ENCODE results near the gene ARL8A. TPM values are rescaled to one million over a fixed set of nuclear protein-coding genes. Genes with fewer than 3 reads are reported as not detected.
"Not testable (repeated sequence)": the region's sequence is repeated elsewhere in the genome, so short reads cannot be mapped to it uniquely, and the experiment has no call there.

ARL8A gene
- total RNA-seq, 6 donors from 2014 or later, result 65.7 to 96.3 (median 88.4) TPM

DNA sequence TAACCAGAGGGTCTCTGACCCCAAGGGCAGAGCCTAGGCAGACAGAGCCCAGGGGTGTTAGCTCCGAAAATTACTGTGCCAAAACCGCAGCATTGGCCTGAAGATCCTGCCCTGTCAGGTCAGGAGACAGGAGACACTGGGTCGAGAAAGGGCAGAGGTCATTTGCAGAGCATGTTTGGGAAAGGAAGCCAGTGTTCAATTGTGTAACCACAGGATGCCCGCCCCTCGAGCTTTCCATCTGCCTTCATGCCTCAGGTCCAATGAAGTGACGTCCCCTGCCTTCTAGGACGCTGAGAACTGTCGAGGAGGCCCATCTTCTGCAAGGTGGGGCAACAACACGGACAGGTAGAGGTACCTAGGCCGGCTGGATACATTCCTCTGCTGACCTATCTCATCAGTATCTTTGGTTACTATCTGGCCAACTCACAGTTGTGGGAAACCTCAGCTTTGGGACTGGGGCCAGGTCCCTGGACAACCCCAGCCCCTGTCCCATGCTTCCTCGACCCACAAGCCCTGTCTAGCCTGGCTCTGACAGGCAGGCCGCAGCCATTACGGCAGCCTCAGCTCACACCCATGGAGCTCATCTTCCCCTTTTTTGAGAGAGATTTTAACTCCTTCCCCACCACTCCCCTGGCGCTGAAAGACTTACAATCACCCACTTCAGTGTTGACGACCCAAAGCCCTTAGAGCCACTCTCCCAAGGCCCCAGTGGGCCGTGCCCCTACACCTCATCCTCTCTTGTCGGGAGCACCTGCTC lies 1.3 kb downstream of the ARL8A start:
- Histone ChIP-seq H3K4me3 (peak overlapping the region; percentile 69 to 99 (median 96)), H3K9me3 (no peaks in the 10 kb centered on the region), H3K27me3 (no peaks in the 10 kb centered on the region), H3K36me3 (peaks cover 0 to 8% (median 5%) of the 10 kb centered on the region in 4 donors), H3K27ac (peak overlapping the region; percentile 92 to 99 (median 98)), H3K4me1 (peaks cover 19 to 42% (median 24%) of the 10 kb centered on the region in 4 donors)
- WGBS, 2 donors, result 0 to 8% methylated on average over 7 to 17 of the region's 17 CpGs
- no peak for TF ChIP-seq EP300 (IDR thresholded peaks at IDR 0.05)
- TF ChIP-seq POLR2AphosphoS5 (IDR thresholded peaks at IDR 0.05), result peak in 1 of 2 donors; percentile 60
- TF ChIP-seq, protein P1, sequence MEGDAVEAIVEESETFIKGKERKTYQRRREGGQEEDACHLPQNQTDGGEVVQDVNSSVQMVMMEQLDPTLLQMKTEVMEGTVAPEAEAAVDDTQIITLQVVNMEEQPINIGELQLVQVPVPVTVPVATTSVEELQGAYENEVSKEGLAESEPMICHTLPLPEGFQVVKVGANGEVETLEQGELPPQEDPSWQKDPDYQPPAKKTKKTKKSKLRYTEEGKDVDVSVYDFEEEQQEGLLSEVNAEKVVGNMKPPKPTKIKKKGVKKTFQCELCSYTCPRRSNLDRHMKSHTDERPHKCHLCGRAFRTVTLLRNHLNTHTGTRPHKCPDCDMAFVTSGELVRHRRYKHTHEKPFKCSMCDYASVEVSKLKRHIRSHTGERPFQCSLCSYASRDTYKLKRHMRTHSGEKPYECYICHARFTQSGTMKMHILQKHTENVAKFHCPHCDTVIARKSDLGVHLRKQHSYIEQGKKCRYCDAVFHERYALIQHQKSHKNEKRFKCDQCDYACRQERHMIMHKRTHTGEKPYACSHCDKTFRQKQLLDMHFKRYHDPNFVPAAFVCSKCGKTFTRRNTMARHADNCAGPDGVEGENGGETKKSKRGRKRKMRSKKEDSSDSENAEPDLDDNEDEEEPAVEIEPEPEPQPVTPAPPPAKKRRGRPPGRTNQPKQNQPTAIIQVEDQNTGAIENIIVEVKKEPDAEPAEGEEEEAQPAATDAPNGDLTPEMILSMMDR (IDR thresholded peaks at IDR 0.05), result no peak
- TF ChIP-seq POLR2A (IDR thresholded peaks at IDR 0.05), result peak in 1 of 4 donors; percentile 24
- ATAC-seq (ENCODE audit: low FRiP score in 2 of 2) (peak; percentile 61 to 78), DNase-seq (peak in 1 of 2 donors; percentile 67)

DNA sequence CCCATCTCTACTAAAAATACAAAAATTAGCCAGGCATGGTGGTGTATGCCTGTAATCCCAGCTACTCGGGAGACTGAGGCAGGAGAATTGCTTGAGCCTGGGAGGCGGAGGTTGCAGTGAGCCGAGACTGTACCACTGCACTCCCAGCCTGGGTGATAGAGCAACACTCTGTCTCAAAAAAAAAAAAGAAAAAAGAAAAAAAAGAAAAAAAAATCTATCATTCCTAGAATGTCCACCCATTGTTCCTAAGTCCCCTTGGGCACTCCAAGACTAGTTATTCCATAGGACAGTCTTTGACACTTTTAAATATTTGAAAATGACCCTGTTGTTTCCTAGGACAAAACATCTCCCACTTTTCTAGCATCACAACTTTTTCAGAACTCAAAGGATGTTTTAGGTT lies 3.1 kb downstream of the ARL8A start:
- peaks cover 5 to 23% (median 19%) of the 10 kb centered on the region in 4 donors for H3K36me3 ChIP-seq
- not testable (repeated sequence) for H3K4me3 ChIP-seq; H3K9me3 ChIP-seq; H3K27me3 ChIP-seq; ATAC-seq (ENCODE audit: low FRiP score in 2 of 2); DNase-seq; H3K27ac ChIP-seq
- WGBS, 2 donors, result 96 to 100% methylated on average over 3 of the region's 3 CpGs
- H3K4me1 ChIP-seq, result peaks cover 19 to 42% (median 24%) of the 10 kb centered on the region in 4 donors

DNA sequence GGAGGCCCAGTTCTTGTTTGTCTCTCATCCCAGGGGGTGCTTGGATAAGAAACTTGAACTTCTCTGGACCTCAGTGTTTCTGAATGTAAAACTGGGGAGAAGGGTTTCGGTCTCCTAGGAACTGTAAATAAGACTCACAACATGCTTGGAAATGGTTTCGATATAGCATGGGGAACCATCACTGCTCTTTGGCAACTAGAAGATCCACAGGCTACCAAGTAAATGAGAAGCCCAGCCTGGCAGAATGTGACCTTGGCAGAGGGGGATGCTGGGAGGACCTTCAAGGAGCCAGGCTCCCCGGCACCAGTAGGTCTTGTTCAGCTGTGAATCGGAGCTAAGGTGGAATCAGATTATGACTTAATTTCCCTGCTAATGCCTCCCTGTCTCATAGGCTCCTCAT lies 3.7 kb downstream of the ARL8A start:
- Histone ChIP-seq H3K27ac (no peak overlapping the region), H3K9me3 (no peaks in the 10 kb centered on the region), H3K4me3 (no peak overlapping the region), H3K4me1 (peaks cover 19 to 41% (median 24%) of the 10 kb centered on the region in 4 donors), H3K36me3 (peaks cover 5 to 30% (median 23%) of the 10 kb centered on the region in 4 donors), H3K27me3 (no peaks in the 10 kb centered on the region)
- WGBS, 2 donors, result 88 to 96% methylated on average over 4 of the region's 4 CpGs
- ATAC-seq (ENCODE audit: low FRiP score in 2 of 2) (no peak), DNase-seq (no peak)
- TF ChIP-seq POLR2A (IDR thresholded peaks at IDR 0.05), result no peak
- no peak for TF ChIP-seq EP300 (IDR thresholded peaks at IDR 0.05)
- TF ChIP-seq, protein P1 (IDR thresholded peaks at IDR 0.05), result no peak
- TF ChIP-seq POLR2AphosphoS5 (IDR thresholded peaks at IDR 0.05), result no peak

DNA sequence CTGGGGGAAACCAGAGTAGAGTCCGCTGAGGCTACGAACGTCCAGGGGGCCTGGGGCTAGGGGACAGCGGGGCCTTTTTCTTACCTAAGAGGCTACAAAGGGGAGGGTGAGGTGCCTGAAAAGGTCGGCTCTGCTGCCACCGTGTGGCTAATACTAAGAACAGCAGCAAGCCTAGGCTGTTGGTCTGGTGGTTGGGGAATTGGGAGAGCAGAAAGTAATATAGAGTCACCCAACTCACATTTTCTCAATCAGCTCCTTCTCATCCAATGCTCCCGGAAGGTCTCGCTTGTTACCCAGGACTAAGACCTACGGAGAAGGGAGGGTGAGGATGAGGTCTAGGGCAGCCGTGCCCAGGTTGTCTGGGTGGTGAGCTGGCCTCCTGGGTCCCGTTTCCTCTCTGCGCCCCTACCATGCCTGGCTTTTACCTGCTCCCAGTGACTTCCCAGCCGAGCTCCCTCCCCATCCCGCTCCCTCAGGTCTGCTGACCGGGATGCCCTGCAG lies 9.3 kb downstream of the ARL8A start:
- TF ChIP-seq POLR2AphosphoS5 (IDR thresholded peaks at IDR 0.05), result no peak
- TF ChIP-seq, protein P1 (IDR thresholded peaks at IDR 0.05), result peak; percentile 56 to 91 (median 76)
- no peak overlapping the region for H3K4me3 ChIP-seq
- DNase-seq (peak in 1 of 2 donors; percentile 63), ATAC-seq (ENCODE audit: low FRiP score in 2 of 2) (peak; percentile 67 to 82)
- H3K36me3 ChIP-seq, result peaks cover 9 to 66% (median 55%) of the 10 kb centered on the region in 4 donors
- peak overlapping the region in 3 of 4 donors; percentile 32 to 88 (median 83) for H3K27ac ChIP-seq
- peaks cover 27 to 38% (median 30%) of the 10 kb centered on the region in 4 donors for H3K4me1 ChIP-seq
- H3K27me3 ChIP-seq, result no peaks in the 10 kb centered on the region
- H3K9me3 ChIP-seq, result no peaks in the 10 kb centered on the region
- WGBS, 2 donors, result 42 to 48% methylated on average over 12 to 15 of the region's 15 CpGs

DNA sequence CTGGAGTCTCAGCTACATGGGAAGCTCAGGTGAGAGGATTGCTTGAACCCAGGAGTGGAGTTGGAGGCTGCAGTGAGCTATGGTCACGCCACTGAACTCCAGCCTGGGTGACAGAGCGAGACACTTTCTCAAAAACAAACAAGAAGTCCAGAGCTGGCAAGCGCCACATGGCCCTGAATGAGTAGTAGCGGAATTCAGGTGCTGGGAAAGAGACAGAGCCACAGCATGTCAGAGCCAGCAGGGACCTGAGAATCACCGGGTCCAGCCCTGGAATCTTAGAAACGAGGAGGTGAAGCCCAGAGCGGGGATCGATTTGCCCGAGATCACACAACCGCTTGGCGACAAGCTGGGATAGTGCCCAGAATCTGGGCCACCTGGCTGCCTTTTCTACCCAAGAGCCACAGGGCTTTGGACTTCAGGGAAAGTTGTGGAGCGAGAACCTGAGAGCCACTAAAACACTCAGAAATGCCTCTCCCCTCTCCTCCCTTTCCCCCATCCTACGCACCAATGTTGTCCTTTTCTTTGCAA lies 9.8 kb downstream of the ARL8A start:
- Histone ChIP-seq H3K27me3 (no peaks in the 10 kb centered on the region), H3K4me3 (no peak overlapping the region), H3K36me3 (peaks cover 9 to 66% (median 55%) of the 10 kb centered on the region in 4 donors), H3K27ac (peak overlapping the region; percentile 32 to 88 (median 86)), H3K9me3 (no peaks in the 10 kb centered on the region), H3K4me1 (peaks cover 27 to 37% (median 30%) of the 10 kb centered on the region in 4 donors)
- 75 to 90% methylated on average over 11 to 13 of the region's 13 CpGs for WGBS, 2 donors
- TF ChIP-seq, protein P1 (IDR thresholded peaks at IDR 0.05), result no peak
- no peak for TF ChIP-seq POLR2A (IDR thresholded peaks at IDR 0.05)
- TF ChIP-seq POLR2AphosphoS5 (IDR thresholded peaks at IDR 0.05), result no peak
- no peak for TF ChIP-seq EP300 (IDR thresholded peaks at IDR 0.05)
- no peak for DNase-seq
- no peak for ATAC-seq (ENCODE audit: low FRiP score in 2 of 2)

Measured in upper lobe of left lung (tissue), 6 donors.